Activated naive CD4-positive, alpha-beta T cell treated with Interleukin-2 at 50 U/mL for 16 hours (primary cell): ENCODE results near the gene COL23A1.

Experiments
- DNase-seq: peaks from one replicate; pipeline ENCODE4 v3.0.0-alpha.2; 2020

The COL23A1 gene

DNA sequence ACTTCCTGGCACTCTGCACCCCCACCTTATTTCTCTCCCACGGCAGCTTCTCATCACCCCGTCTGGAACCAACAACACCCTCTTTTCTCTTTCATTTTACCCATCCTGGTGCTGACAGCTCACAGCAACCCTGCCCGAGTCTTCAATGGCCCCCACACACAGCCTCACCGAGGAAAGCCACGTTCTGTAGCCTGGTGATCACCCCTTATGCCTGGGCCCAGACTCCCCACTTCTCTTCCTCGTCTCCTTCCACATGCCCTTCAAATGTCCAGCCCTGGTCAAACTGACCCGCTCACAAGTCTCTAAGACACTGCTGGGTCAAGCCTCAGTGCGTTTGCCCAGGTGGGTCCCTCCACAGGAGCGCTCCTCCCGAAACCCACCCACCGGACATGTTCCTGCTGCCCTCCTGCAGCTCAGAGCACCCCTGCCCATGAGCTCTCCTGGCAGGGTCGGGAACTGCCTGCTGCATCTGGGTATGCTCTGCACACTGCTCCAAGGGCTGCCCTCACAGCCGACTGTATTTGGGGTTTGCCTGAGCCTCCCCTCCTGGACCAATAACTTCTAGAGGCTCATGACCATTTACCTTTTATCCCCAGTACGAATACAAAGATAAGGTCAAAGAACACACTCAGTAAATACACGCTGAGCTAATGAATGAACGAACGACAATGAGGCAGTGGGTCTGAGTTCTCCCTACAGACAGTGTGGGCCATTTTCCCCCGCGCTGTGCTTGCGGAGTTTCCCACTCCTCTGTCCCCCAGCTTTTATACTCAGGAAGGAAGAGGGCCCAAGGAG is 202.9 kb downstream of the COL23A1 start:
- no peak for DNase-seq

DNA sequence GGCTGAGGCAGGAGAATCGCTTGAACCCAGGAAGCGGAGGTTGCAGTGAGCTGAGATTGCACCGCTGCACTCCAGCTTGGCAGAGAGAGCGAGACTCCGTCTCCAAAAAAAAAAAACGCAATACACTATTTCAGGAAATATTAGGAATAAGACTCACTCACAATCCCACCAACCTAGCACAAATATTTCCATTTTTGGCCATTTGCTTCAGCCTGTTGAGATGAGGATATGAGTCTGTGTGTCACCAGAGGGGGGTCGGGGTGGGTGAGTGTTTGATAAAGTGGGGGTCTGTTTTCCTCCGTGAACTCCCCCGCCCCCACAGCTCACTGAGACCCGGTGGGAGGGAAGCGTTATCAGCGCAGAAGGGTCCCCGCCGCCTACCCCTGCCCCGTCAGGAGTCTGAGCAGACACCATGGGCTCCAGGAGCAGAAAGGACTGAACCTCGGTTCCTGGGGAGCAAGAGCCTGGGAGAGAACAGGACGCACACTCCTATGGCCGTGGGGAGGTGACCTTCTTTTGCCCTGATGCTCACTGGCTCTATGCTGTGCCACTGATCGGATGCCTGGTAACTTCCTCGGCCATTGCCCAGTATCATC is 203.8 kb downstream of the COL23A1 start:
- no peak for DNase-seq

DNA sequence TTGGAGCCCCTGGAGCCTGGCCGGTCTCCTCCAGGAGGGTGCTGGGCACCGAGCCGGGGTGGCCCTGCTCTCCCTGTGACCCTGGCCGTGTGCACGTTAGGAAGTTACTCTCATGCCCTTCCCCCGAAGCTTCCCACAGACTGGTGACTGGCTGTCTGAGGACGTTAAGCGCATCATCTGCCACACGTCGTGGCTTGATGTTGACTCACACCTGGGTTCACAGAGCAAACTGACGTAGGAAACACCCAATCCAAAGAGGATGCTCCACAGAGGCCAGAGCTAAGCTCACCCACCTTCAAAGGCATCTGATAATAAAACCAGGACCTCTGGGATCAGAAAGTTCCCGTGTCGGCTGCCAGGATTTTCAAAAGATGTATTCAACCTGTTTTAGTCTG is 204.7 kb downstream of the COL23A1 start:
- DNase-seq, result no peak

DNA sequence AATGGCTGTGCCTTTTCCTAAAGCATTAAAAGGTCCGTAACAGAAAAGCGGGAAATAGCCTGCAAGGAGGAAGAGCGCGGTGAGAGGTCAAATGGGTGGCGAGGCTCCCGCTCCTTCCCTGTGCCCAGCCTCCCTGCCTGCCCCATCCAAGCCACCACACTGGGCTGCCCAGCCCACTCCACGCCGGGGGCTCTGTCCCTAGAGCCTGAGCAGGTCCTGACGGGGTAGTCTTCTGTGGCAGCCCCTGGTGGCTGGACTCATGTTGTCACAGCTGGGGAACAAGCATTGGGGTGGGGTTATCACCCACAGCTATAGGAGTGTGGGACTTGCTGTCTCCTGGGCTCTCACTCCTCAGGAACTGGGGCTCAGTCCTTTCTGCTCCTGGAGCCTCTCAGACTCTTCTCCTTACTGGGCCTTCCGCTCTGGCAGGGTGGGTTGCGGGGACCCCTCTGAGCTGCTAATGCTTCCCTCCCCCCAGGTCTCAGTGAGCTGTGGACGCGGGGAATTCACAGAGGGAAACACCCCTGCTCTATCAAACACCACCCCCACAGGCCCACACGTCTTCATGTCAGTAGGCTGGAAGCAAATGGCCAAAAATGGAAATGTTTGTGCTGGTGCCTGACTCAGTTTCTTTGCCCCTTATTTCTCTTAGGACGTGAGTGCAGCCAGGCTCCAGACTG is 205.2 kb downstream of the COL23A1 start:
- no peak for DNase-seq

DNA sequence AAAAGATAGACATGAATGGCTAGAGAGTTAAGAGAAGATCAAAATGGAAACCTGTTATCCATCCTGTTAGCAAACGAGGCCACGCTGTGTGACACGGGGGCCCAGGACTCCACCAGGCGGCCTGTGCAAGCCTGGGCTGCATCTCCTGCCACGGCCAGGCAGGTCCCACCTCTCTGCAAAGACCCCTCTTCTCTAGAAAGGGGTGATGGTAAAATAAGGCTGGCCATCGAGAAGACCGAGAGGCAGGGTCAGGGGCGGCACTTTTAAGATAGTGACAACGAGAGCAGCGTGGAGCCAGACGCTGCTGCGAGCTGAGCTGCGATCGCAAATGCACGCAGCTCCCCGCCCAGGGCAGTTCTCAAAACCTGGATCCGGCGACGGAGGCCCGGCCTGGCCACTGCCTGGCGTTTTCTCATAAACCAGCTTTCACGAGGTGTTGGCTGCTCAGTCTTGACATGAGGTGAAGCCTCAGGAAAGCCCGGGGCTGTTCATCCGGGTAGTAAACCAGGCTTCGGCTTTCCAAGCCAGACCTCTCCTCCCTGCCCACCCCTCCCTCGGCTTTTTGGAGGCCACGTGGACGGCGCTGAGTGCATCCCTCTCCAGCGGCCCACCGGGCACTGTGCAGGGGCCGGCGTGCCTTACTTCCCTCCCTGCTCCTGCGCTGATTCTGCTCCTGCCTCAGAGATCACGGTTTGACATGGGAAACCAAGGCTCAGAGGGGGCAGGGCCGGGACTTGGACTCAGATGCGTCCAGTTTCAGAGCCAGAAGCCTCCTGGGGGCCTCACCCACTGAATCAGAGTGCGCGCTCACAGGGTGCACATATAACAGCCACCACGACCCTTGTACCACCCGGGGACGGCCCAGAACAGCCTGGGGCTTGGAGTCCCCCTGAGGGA is 206.0 kb downstream of the COL23A1 start:
- DNase-seq, result no peak

DNA sequence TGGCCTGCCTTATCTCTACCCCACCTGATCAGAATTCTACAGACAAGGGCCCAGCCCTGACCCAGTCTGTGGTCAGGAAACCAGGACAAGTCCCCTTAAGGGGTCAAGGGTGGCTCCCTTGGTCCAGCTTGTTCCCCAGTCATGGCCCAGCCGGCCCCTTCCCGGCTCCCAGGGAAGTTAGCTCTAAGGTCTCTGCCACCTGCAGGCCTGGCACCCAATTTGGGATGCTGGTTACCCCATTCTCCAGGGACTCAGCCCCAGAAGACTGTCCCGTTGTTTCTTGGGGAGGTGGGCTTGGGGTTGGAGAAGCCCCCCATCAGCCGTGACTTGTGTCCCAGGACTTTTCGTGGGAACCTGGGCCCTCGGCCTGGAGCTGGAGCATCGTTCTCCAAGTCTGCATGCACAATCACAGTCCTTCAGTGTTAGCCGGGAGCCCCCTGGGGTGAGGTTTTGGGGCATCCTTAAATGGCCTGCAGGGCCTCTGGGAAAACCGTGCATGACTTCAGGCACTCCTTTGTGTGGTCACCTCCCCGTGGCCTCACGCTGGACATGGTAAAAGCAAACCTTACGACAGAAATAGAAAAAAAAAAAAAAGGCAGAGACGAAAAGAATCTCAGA is 206.8 kb downstream of the COL23A1 start:
- no peak for DNase-seq

DNA sequence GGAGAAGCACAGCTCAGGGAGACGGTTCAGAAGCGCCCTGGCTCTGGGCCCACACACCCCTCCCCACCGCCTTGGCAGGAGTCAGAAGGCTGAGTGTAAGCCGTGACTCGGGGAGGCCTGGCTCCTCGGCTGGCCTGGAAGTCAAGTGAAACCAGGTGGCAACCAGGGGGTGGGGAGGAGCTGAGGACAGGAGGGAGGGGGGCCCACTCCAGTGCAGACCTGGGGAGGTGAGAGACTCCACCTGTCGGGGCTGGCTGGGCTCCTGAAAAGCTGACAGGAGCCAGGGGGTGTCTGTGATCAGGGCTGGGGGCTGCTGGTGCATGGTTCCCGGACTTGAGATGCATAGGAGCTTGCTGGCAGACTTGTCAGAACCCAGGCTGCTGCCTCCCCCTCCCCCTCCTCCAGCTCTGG is 207.4 kb downstream of the COL23A1 start:
- no peak for DNase-seq

DNA sequence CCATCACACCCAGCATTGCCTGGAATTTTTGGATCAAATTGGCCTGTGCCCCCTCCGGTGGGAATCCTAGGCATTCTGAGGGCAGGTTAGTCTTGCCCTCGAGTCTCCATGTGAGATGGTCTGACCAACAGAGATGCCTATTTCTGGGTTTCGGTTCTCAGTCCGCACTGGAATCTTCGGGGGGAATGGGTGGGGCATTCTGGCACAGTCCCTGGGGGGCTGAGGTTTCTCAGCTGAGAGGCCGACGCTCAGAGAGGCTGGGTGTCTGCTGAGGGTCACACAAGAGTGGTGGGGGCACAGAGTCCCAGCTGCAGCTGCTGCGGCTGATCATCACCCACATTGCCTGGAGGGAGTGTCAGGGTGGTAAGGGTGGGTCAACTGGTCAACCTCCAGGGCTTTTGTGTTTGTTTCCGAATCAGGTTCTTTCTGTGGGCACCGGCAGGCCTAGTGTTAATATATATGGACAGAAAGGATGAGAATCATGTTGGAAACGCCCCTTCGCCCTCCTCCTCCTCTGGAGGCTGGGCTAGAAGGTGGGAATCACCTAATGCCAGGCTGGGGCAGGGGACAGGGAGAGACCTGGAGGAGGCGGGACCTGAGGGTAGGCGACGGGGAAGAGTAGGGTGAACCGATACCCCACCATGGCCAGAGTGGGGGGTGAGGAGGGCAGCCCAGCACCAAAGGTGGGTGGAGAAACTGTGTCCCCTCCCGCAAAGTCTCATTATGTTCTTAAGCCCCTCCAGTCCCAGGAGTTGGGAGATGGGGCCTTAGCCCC is 208.1 kb downstream of the COL23A1 start:
- no peak for DNase-seq

DNA sequence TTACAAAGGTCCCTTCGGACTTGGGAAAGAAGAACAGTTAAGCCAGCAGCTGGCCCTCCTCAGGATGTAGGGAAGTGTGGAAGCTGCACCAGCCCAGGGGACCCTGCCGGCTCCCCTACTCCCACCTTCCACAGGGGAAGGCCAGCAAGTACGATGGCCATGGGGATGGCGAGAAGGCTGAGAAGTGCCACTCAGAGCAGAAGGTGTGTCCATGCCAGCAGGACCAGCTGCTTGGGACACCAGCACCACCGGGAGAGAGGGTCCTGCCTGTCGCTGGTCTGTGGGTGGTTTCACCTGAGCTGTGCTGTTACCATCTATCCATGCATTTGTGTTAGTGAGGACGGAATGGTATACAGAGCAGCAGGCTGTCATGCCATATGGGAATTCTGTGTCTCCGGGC is 209.0 kb downstream of the COL23A1 start:
- no peak for DNase-seq

DNA sequence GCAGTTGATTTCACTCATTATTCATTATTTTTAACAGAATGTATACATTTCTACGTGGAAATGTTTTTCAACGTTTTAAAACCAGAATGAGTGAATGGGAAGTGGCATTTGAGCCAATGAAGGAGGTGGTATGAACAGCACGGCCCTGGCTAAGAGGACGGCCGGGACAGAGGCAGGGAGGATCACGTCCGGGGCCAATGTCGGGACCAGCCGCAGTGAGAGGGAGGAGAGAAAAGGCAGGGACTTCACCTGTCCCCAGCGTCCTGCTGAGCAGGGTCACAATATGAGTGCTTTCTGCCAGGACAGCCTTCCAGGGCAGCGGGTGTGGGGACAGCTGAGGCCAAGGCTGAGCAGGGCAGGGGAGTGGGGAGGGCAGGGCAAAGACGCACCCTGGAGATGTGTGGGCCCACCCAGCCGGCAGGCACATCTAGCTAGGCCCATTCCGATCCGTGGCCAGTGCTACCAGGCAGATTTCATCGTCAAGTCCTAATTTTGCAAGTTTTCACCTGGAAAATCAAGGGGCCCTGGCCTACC is 209.6 kb downstream of the COL23A1 start:
- no peak for DNase-seq

DNA sequence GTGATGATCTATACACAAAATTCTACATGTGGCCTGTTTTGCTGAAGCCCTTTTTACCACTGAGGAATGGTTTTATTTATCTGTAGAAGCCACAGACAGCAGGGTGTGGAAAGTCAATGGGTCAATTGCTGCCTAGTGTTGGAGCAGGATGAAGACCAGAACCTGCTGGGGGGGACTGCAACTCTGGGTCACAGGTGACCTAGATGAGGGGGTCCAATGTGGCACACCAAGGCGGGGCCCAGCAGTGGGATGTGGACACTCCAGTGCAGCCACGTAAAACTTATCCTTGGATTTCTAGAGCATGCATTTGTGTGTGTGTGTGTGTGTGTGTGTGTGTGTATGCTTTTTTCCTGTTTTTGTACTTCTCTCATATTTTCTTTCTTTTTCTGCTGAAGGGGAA is 210.1 kb downstream of the COL23A1 start:
- no peak for DNase-seq

DNA sequence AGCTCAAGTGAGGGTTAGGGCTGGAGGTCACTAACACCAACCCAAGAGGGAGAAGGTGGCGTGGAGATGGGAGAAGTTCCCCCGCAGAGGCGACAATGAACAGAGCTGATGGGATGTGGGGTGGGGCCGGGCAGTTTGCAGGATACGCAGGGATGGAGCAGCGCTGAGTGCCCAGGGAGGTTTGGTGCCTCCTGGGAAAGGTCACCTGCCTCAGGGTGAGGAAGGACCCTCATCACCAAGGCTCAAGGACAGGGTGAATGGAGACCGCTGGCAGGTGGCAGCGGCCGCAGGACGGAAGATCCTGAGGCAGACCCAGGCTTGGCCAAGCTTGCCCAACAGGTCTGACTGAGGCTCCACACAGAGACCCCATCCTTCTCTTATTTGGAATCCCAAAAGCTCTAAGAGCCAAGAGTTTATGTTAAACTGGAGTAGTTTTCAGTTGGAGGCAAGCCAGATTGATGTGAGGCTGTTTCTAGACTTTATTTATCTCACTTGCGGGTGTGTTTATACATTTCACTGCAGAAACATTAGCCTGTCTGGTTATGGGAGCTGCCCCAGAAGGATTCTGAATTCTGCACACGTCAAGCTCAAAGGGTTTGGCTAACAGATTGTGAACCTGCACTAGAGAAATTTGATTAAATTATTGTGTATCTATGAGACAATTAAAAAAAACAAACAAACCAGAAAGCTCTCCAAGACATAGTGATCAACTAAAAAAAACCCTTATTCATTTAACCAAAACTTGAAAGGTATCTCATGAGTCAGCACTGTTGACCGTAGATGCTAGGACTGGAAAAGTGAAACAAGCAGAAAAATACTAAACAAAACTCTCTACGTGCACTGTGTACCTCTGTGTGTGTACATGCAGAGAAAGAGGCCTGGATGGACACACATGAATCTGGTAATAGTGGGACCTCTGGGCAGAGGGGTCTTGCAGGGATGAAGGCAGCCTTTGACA is 211.4 kb downstream of the COL23A1 start:
- no peak for DNase-seq

DNA sequence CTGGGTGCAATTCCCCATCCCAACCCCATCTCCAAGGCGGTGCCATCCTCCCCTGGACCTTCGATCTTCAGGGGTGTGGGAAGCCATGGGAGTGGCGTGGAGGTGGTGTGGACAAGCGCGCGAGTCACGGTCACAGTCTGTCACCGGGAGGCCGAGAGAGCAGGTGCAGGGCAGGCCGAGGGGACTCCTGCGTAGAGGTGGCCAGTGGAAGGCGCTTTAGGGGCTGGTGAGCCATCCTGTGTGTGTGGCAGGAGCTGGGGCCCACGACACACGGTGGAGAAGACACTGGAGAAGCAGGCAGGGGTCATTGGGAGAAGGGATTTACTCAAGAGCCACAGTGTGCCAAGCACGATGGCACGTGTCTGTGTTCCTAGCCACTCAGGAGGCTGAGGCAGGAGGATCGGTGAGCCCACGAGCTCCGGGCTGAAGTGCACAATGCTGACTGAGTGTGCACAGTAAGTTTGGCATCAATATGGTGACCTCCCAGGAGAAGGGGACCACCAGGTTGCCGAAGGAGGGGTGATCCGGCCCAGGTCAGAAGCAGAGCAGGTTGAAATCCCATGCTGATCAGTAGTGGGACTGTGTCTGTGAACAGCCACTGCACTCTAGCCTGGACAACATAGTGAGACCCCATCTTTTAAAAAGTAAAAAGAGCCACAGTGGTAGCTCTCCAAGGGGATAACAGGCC is 212.5 kb downstream of the COL23A1 start:
- DNase-seq, result no peak

DNA sequence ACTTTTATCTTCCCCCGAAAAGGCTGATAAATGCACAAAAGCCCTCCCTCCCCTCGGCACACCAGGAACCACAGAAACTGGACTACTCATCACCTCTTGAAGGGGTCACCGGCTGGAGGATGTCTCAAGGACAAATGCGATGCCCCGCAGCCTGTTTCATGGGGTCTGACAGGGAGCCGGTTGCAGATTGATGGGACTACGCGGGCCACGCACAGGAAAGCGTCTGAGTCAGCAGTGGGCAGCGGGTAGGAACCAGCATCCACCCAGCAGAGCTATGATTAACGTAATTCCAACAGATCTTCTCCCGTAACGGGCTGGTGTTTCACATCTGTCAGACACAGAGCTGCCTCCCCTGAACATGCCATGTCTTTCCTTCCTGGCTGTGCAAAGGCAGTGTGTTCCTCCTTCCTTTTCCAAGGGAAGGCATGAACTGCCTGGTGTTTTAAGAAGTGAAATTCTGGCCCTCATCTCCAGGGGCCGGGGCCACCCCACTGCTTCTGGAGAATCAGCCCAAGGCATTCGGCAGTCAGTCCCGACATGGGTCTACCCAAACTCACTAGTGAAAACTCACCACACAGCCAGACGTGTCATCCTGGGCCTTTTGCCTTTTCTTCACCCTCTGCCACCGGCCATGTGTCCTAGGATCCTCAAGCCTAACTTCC is 213.1 kb downstream of the COL23A1 start:
- DNase-seq, result no peak

DNA sequence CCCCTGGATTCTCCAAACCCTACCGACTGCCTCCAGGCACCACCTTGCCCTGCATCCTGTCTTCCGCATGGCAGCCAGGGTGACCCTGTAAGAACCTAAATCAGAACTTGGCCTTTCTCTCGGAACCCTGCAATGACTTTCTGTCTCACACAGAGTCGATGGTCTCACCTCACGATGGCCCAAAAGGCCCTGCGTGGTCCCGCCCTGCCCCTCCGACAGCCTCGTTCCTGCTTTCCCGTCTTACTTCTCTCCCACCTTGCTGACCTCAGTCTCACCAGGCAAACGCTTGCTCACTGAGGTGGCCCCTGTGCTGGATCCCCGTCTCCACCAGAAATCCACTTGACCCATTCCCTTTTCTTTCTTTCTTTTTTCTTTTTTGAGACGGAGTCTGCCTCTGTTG is 214.8 kb downstream of the COL23A1 start:
- no peak for DNase-seq

DNA sequence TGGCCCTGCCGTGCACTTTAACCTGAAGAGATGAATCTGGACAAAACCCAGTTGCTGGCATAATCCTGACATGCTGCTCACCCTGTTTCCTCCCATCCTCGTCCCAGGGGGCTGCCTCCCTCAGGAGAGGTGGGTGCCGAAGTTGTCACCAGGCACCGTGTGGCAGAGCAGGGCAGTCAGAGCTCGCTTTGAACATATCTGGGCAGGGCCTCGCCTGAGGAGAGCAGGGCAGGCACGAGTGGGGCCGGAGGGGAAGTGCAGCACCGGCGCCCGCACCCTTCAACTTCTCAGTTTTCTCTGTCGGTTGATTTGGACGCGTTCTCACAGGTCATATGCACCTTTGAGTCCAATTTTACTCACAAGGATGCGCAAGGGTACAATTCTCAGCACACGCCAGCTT is 216.5 kb downstream of the COL23A1 start:
- DNase-seq, result no peak

DNA sequence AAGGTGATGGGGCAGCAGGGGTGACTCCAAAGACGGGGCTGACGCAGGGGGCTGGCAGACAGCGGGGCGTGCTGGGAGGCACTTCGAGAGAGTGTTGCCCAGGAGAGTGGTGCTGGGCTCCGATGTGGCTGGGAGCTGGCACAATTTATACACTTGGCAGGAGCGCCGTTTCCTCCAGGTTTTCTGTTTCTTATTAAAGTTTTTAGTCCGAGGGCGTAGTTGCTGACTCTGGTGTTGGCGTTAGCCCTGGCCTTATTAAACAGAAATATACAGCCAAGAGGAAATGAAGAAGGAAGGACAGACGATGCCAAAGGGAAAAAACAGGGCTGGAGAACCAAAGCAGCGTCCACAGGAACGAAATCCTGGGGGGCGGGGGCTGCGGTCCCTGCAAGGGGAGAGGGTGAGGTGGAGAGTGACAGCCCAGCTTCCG is 218.0 kb downstream of the COL23A1 start:
- no peak for DNase-seq

DNA sequence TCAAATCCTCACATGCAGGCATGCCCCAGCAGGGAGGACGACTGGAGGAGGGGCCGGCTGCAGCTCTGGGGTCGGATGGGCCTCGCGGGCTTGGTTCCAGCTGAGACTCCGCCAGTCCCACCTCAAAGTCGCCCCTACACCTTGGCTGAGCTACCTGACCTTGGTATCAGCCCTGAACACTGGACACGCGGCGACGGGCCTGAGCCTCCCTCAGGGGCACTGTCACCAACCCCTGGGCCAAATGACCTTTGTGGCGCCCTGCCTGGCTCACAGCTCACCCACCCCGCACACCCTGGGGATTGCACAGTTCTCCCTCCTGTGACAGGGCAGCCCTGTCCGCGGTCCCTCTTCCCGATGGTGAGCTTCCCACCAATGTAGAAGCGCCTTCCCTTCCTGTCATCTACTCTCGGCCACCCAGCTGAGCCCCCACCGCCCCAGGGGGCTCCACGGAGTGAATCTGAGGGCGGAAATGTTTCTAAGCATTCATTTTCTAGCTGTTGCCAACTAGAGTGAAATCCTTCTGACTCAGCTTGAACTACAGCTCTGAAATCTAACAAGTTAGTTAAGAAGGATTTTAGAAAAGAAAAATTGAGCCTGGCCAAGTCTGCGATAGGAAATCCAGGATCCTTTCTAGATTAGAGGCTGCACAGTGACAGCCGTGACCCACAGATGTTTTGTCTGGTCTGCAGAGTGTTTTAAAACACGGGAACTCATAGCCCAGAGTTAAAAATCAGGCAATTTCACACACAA is 218.7 kb downstream of the COL23A1 start:
- no peak for DNase-seq
